Measurements from ENCODE around the gene RAB38. TPM values are rescaled to one million over a fixed set of nuclear protein-coding genes. Genes with fewer than 3 reads are reported as not detected.

Gene RAB38
- total and polyA plus RNA-seq, 2 donors (not counting 1 experiment from before 2014, with no cell fraction given): not detected

GRCh38 chr11:88194990-88195389 lies 19.7 kb upstream of the RAB38 start:
- DNase-seq: no peak
- Histone ChIP-seq H3K27ac (ENCODE audit: low read length in 2 of 2) (no peak overlapping the region), H3K36me3 (replicated peaks in 1 of 2; ENCODE audit: control extremely low read depth in 1 of 2, control insufficient read depth in 1 of 2, extremely low read depth in 1 of 2, insufficient read depth in 2 of 2, low read length in 1 of 2) (no peaks in the 10 kb centered on the region), H3K27me3 (replicated peaks in 1 of 4; ENCODE audit: control extremely low read depth in 1 of 4, control insufficient read depth in 3 of 4, insufficient read depth in 4 of 4, low read length in 3 of 4) (no peaks in the 10 kb centered on the region), H3K4me3 (ENCODE audit: control extremely low read depth in 1 of 5, extremely low read depth in 1 of 5, insufficient read depth in 1 of 5, low read depth in 2 of 5, low read length in 4 of 5) (no peak overlapping the region), H3K9me3 (ENCODE audit: control extremely low read depth in 1 of 3, control insufficient read depth in 2 of 3, insufficient read depth in 1 of 3, low read length in 2 of 3) (peaks cover 0 to 17% (median 2%) of the 10 kb centered on the region in 3 donors), H3K4me2 (replicated peaks; ENCODE audit: low read depth, low read length, poor library complexity, severe bottlenecking) (no peak overlapping the region), H4K20me1 (ENCODE audit: control insufficient read depth, insufficient read depth, low read length, poor library complexity, severe bottlenecking) (no peaks in the 10 kb centered on the region), H3K4me1 (ENCODE audit: control insufficient read depth in 2 of 2, insufficient read depth in 2 of 2, low read length in 2 of 2) (no peaks in the 10 kb centered on the region), H3K79me2 (ENCODE audit: control insufficient read depth, insufficient read depth, low read length) (no peaks in the 10 kb centered on the region), H3K9ac (ENCODE audit: low read length) (no peak overlapping the region), H2AFZ (ENCODE audit: insufficient read depth, low read depth, low read length, poor library complexity, severe bottlenecking) (no peak overlapping the region)
- CTCF ChIA-PET: no interaction called here
- Mint-ChIP-seq H3K4me1 (no peaks in the 10 kb centered on the region), H3K4me3 (no peak overlapping the region), H3K27ac (no peak overlapping the region), H3K27me3 (peaks cover 4% of the 10 kb centered on the region), H3K9me3 (ENCODE audit: insufficient read depth) (peaks cover 20% of the 10 kb centered on the region)
- POLR2A ChIA-PET: no interaction called here
- no peak for TF ChIP-seq CTCF (IDR thresholded peaks at IDR 0.05)
- no peak for TF ChIP-seq EZH2 (IDR thresholded peaks at IDR 0.05; ENCODE audit: borderline replicate concordance, insufficient read depth, low read depth, low read length, poor library complexity, severe bottlenecking)
- intact Hi-C loops (cut with micrococcal nuclease): no loop called here
- no peak for ATAC-seq (ENCODE audit: low read depth)
- WGBS (ENCODE audit: insufficient coverage): 80% methylated on average over 1 of the region's 1 CpG

GRCh38 chr11:88193278-88193677 lies 18.0 kb upstream of the RAB38 start:
- no peak for TF ChIP-seq CTCF (IDR thresholded peaks at IDR 0.05)
- TF ChIP-seq EZH2 (IDR thresholded peaks at IDR 0.05; ENCODE audit: borderline replicate concordance, insufficient read depth, low read depth, low read length, poor library complexity, severe bottlenecking): no peak
- Mint-ChIP-seq H3K4me1 (no peaks in the 10 kb centered on the region), H3K9me3 (ENCODE audit: insufficient read depth) (peaks cover 20% of the 10 kb centered on the region), H3K4me3 (no peak overlapping the region), H3K27ac (no peak overlapping the region), H3K27me3 (peaks cover 4% of the 10 kb centered on the region)
- ChIA-PET POLR2A (no interaction called here), CTCF (no interaction called here)
- no peak for ATAC-seq (ENCODE audit: low read depth)
- Histone ChIP-seq H3K9me3 (ENCODE audit: control extremely low read depth in 1 of 3, control insufficient read depth in 2 of 3, insufficient read depth in 1 of 3, low read length in 2 of 3) (peaks cover 0 to 17% (median 2%) of the 10 kb centered on the region in 3 donors), H3K27ac (ENCODE audit: low read length in 2 of 2) (no peak overlapping the region), H2AFZ (ENCODE audit: insufficient read depth, low read depth, low read length, poor library complexity, severe bottlenecking) (no peak overlapping the region), H3K79me2 (ENCODE audit: control insufficient read depth, insufficient read depth, low read length) (no peaks in the 10 kb centered on the region), H3K4me3 (ENCODE audit: control extremely low read depth in 1 of 5, extremely low read depth in 1 of 5, insufficient read depth in 1 of 5, low read depth in 2 of 5, low read length in 4 of 5) (no peak overlapping the region), H3K4me1 (ENCODE audit: control insufficient read depth in 2 of 2, insufficient read depth in 2 of 2, low read length in 2 of 2) (no peaks in the 10 kb centered on the region), H3K27me3 (replicated peaks in 1 of 4; ENCODE audit: control extremely low read depth in 1 of 4, control insufficient read depth in 3 of 4, insufficient read depth in 4 of 4, low read length in 3 of 4) (no peaks in the 10 kb centered on the region), H3K4me2 (replicated peaks; ENCODE audit: low read depth, low read length, poor library complexity, severe bottlenecking) (no peak overlapping the region), H3K9ac (ENCODE audit: low read length) (no peak overlapping the region), H4K20me1 (ENCODE audit: control insufficient read depth, insufficient read depth, low read length, poor library complexity, severe bottlenecking) (no peaks in the 10 kb centered on the region), H3K36me3 (replicated peaks in 1 of 2; ENCODE audit: control extremely low read depth in 1 of 2, control insufficient read depth in 1 of 2, extremely low read depth in 1 of 2, insufficient read depth in 2 of 2, low read length in 1 of 2) (no peaks in the 10 kb centered on the region)
- no peak for DNase-seq
- intact Hi-C loops (cut with micrococcal nuclease): no loop called here

All from B cell (primary cell).